GM15510 (cell line): ENCODE measurements around the gene LUM.

Experiments
- POLR2A ChIP-seq: IDR thresholded peaks from 3 replicates; pipeline ENCODE4 v1.6.1; 2011; ENCODE audit warnings: borderline replicate concordance; ENCODE audit not compliant: insufficient read length; ENCODE audit errors: extremely low read depth

The LUM gene

GRCh38 chr12:91099836-91100235, 11.5 kb downstream of the LUM start:
- no peak for TF ChIP-seq POLR2A

- no peak for TF ChIP-seq POLR2A
Observed at GRCh38 chr12:91099341-91099740, 12.0 kb downstream of the LUM start.

- no peak for TF ChIP-seq POLR2A
Observed at GRCh38 chr12:91098941-91099340, 12.4 kb downstream of the LUM start.

- no peak for TF ChIP-seq POLR2A
Observed at GRCh38 chr12:91098461-91098860, 12.8 kb downstream of the LUM start.

GRCh38 chr12:91094957-91095356, 16.3 kb downstream of the LUM start:
- no peak for TF ChIP-seq POLR2A

- no peak for TF ChIP-seq POLR2A
Observed at GRCh38 chr12:91094032-91094662, 17.1 kb downstream of the LUM start.

GRCh38 chr12:91093341-91093740, 18.0 kb downstream of the LUM start:
- no peak for TF ChIP-seq POLR2A

- TF ChIP-seq POLR2A = no peak
Observed at GRCh38 chr12:91091916-91092715, 19.2 kb downstream of the LUM start.

- no peak for TF ChIP-seq POLR2A
Observed at GRCh38 chr12:91080041-91080440, 31.3 kb downstream of the LUM start.

- no peak for TF ChIP-seq POLR2A
Observed at GRCh38 chr12:91078501-91078900, 32.8 kb downstream of the LUM start.

GRCh38 chr12:91077228-91077954, 33.9 kb downstream of the LUM start:
- TF ChIP-seq POLR2A = no peak

GRCh38 chr12:91074851-91075250, 36.4 kb downstream of the LUM start:
- TF ChIP-seq POLR2A = no peak

- no peak for TF ChIP-seq POLR2A
Observed at GRCh38 chr12:91074154-91074709, 37.1 kb downstream of the LUM start.

GRCh38 chr12:91073426-91073825, 37.9 kb downstream of the LUM start:
- no peak for TF ChIP-seq POLR2A

GRCh38 chr12:91072931-91073330, 38.4 kb downstream of the LUM start:
- TF ChIP-seq POLR2A = no peak
